GM21390 (cell line): Measurements from ENCODE around the gene PAQR8.

Experiments used
- ATAC-seq: cut with Tn5 transposase; IDR thresholded peaks from one replicate; pipeline ENCODE4 v1.9.1; 2021; ENCODE audit not compliant: unreplicated experiment

PAQR8 gene

DNA sequence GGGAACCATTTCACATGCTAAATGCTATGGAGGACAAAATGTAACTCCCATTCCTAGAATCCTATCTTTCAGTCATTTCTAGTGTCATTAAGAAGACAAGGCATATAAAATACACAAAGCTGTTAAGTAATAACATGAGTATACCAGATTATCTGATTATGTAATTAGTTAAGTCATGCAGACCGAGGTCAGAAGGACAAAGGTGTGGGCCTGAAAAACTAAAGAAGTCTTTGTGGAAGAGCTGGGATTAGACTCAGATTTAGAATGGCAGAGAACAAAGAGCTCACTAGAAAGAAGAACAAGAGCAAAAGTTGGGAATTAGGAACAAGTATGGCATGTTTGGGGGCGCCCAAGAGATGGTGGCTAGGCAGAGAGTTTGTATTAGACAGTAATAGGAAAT, 95.1 kb downstream of the PAQR8 start:
- ATAC-seq, result no peak
